ENCODE results near the gene MFAP4. TPM values are rescaled to one million over a fixed set of nuclear protein-coding genes. Genes with fewer than 3 reads are reported as not detected.

MFAP4 gene
- total RNA-seq, 4 donors from 2014 or later = 127 to 315 (median 226) TPM

- DNase-seq (ENCODE audit: extremely low spot score) = no peak
- intact Hi-C loops (cut with DNase I) = loop anchor here (5.0 kb wide), 1 partner anchor 268 kb away; the partner anchor contains the start of gene ALDH3A2
- WGBS = 67% methylated on average over 13 of the region's 13 CpGs
Measured at GRCh38 chr17:19379361-19380065, 7.5 kb downstream of the MFAP4 start.

GRCh38 chr17:19378416-19379360 is 8.3 kb downstream of the MFAP4 start, which contains the start of gene MAPK7:
Gene MAPK7 (plus strand): TSS chr17:19378498. CDS start chr17:19378901, 403 bp downstream.
- H3K27me3 ChIP-seq = no peaks in the 10 kb centered on the region
- WGBS = 6% methylated on average over 20 of the region's 69 CpGs
- no peak for DNase-seq (ENCODE audit: extremely low spot score)
- peaks cover 24 to 65% (median 60%) of the 10 kb centered on the region in 4 donors for H3K4me1 ChIP-seq
- intact Hi-C loops (cut with DNase I) = loop anchor here (5.0 kb wide), 1 partner anchor 269 kb away; the partner anchor contains the start of gene ALDH3A2
- H3K4me3 ChIP-seq = peak within 1 kb of the TSS; percentile 72 to 92 (median 90)
- peaks cover 37 to 43% (median 42%) of the 10 kb centered on the region in 4 donors for H3K36me3 ChIP-seq
- H3K27ac ChIP-seq (replicated peaks in 1 of 4) = peak within 1 kb of the TSS; percentile 91 to 97 (median 94)
- TF ChIP-seq POLR2A (IDR thresholded peaks at IDR 0.05; ENCODE audit: low read depth) (peak; percentile 54), POLR2AphosphoS5 (IDR thresholded peaks at IDR 0.05) (peak; percentile 72 to 91), EP300 (IDR thresholded peaks at IDR 0.05) (no peak)
- H3K9me3 ChIP-seq = no peaks in the 10 kb centered on the region

More at GRCh38 chr17:19379361-19380065, 7.5 kb downstream of the MFAP4 start:
- Histone ChIP-seq H3K27me3 (no peaks in the 10 kb centered on the region), H3K36me3 (peaks cover 38 to 51% (median 50%) of the 10 kb centered on the region in 4 donors), H3K27ac (replicated peaks in 1 of 4) (peak overlapping the region; percentile 91 to 97 (median 94)), H3K4me3 (peak overlapping the region; percentile 72 to 92 (median 90)), H3K4me1 (peaks cover 32 to 73% (median 68%) of the 10 kb centered on the region in 4 donors), H3K9me3 (no peaks in the 10 kb centered on the region)
- TF ChIP-seq POLR2AphosphoS5 (IDR thresholded peaks at IDR 0.05) = no peak
- TF ChIP-seq CTCF (IDR thresholded peaks at IDR 0.05) = no peak

- WGBS = 0% methylated on average over 36 of the region's 67 CpGs
- intact Hi-C loops (cut with DNase I) = loop anchor here (5.0 kb wide), 1 partner anchor 269 kb away; the partner anchor contains the start of gene ALDH3A2
- TF ChIP-seq EP300 (IDR thresholded peaks at IDR 0.05) (no peak), POLR2AphosphoS5 (IDR thresholded peaks at IDR 0.05) (peak; percentile 95 to 96), CTCF (IDR thresholded peaks at IDR 0.05) (peak in 2 of 3 experiments; percentile 6 to 12), POLR2A (IDR thresholded peaks at IDR 0.05; ENCODE audit: low read depth) (peak; percentile 25)
Measured at GRCh38 chr17:19377602-19378415, 9.2 kb downstream of the MFAP4 start.

GRCh38 chr17:19376811-19377210 is 10.2 kb downstream of the MFAP4 start:
- Histone ChIP-seq H3K36me3 (peaks cover 18 to 24% (median 23%) of the 10 kb centered on the region in 4 donors), H3K27me3 (no peaks in the 10 kb centered on the region), H3K9me3 (no peaks in the 10 kb centered on the region), H3K4me1 (peaks cover 22 to 46% (median 41%) of the 10 kb centered on the region in 4 donors), H3K4me3 (peak overlapping the region; percentile 72 to 92 (median 90)), H3K27ac (replicated peaks in 1 of 4) (peak overlapping the region; percentile 91 to 97 (median 94))
- TF ChIP-seq EP300 (IDR thresholded peaks at IDR 0.05) (no peak), POLR2AphosphoS5 (IDR thresholded peaks at IDR 0.05) (no peak), POLR2A (IDR thresholded peaks at IDR 0.05; ENCODE audit: low read depth) (no peak), CTCF (IDR thresholded peaks at IDR 0.05) (no peak)
- intact Hi-C loops (cut with DNase I) = loop anchor here (5.0 kb wide), 1 partner anchor 270 kb away; the partner anchor contains the start of gene ALDH3A2
- 50% methylated on average over 2 of the region's 2 CpGs for WGBS
- DNase-seq (ENCODE audit: extremely low spot score) = no peak

More at GRCh38 chr17:19377602-19378415, 9.2 kb downstream of the MFAP4 start:
- DNase-seq (ENCODE audit: extremely low spot score) = peak; percentile 99
- no peaks in the 10 kb centered on the region for H3K27me3 ChIP-seq
- H3K4me3 ChIP-seq = peak overlapping the region; percentile 72 to 92 (median 90)
- no peaks in the 10 kb centered on the region for H3K9me3 ChIP-seq
- H3K4me1 ChIP-seq = peaks cover 22 to 56% (median 51%) of the 10 kb centered on the region in 4 donors
- peaks cover 28 to 34% (median 33%) of the 10 kb centered on the region in 4 donors for H3K36me3 ChIP-seq
- peak overlapping the region; percentile 91 to 97 (median 94) for H3K27ac ChIP-seq (replicated peaks in 1 of 4)

All from esophagus muscularis mucosa (tissue), 4 donors.